ENCODE results near the gene ZNF622. TPM values are rescaled to one million over a fixed set of nuclear protein-coding genes. Genes with fewer than 3 reads are reported as not detected.

ZNF622 gene
- total and polyA plus RNA-seq, 4 donors: 19.7 to 35.3 (median 23.2) TPM

DNA sequence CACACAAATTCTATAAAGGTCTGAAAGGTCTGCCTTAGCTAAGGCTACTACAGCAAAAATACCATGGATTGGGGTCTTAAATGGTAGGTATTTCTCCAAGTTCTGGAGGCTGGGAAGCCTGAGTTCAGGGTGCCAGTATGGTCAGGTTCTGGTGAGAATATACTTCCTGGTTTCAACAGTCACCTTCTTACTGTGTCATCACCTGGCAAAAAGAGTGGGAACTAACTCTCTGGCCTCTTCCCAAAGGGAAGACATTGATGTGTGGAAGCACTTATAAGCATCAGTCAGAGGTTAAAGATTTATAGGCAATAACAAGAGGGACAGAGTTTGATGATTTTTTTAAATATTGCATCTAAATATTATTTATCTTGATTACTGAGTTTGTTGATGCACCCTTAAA, 53.0 kb downstream of the ZNF622 start:
- Histone ChIP-seq H3K4me3 (ENCODE audit: low read length in 2 of 2) (no peak overlapping the region), H3K36me3 (ENCODE audit: control insufficient read depth in 1 of 2, insufficient read depth in 2 of 2, low read length in 1 of 2) (no peaks in the 10 kb centered on the region), H3K4me1 (ENCODE audit: control insufficient read depth in 1 of 2, insufficient read depth in 2 of 2, low read length in 2 of 2) (no peaks in the 10 kb centered on the region), H3K27me3 (ENCODE audit: control insufficient read depth in 1 of 2, insufficient read depth in 2 of 2, low read length in 1 of 2) (no peaks in the 10 kb centered on the region), H3K9me3 (ENCODE audit: control insufficient read depth, low read length) (no peaks in the 10 kb centered on the region), H3K27ac (ENCODE audit: low read depth in 1 of 2, low read length in 2 of 2) (no peak overlapping the region)
- intact Hi-C loops (cut with DNase I): no loop called here
- DNase-seq (no peak), ATAC-seq (ENCODE audit: low FRiP score) (no peak)

- intact Hi-C loops (cut with DNase I): no loop called here
- WGBS, 2 donors: 73 to 87% methylated on average over 3 of the region's 3 CpGs
- H3K4me1 ChIP-seq (ENCODE audit: control insufficient read depth in 1 of 2, insufficient read depth in 2 of 2, low read length in 2 of 2): no peaks in the 10 kb centered on the region
- DNase-seq: no peak
- no peaks in the 10 kb centered on the region for H3K9me3 ChIP-seq (ENCODE audit: control insufficient read depth, low read length)
- no peak overlapping the region for H3K27ac ChIP-seq (ENCODE audit: low read depth in 1 of 2, low read length in 2 of 2)
- no peak overlapping the region for H3K4me3 ChIP-seq (ENCODE audit: low read length in 2 of 2)
- H3K36me3 ChIP-seq (ENCODE audit: control insufficient read depth in 1 of 2, insufficient read depth in 2 of 2, low read length in 1 of 2): no peaks in the 10 kb centered on the region
- no peaks in the 10 kb centered on the region for H3K27me3 ChIP-seq (ENCODE audit: control insufficient read depth in 1 of 2, insufficient read depth in 2 of 2, low read length in 1 of 2)
- ATAC-seq (ENCODE audit: low FRiP score): no peak
Observed at GRCh38 chr5:16411741-16412455, 53.7 kb downstream of the ZNF622 start.

DNA sequence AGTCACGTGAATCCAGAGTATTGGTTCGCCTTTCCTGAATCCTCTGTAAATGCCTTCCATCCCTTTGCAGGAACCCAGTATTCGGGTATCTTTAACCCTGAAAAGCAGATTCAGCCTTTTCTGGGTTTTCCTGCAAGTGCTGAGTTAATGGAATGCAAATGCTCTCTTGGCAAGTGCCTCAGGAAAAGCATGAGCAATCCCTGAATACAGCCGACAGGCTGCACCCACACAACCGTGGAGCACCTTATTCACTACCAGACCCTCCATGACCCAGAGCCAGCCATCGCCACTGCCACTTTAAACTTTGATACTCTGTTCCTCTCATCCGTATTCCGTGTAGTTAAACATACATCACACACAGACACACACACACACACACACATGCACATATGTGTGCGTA, 54.4 kb downstream of the ZNF622 start:
- Histone ChIP-seq H3K36me3 (ENCODE audit: control insufficient read depth in 1 of 2, insufficient read depth in 2 of 2, low read length in 1 of 2) (no peaks in the 10 kb centered on the region), H3K27ac (ENCODE audit: low read depth in 1 of 2, low read length in 2 of 2) (no peak overlapping the region), H3K4me1 (ENCODE audit: control insufficient read depth in 1 of 2, insufficient read depth in 2 of 2, low read length in 2 of 2) (no peaks in the 10 kb centered on the region), H3K9me3 (ENCODE audit: control insufficient read depth, low read length) (no peaks in the 10 kb centered on the region), H3K4me3 (ENCODE audit: low read length in 2 of 2) (no peak overlapping the region), H3K27me3 (ENCODE audit: control insufficient read depth in 1 of 2, insufficient read depth in 2 of 2, low read length in 1 of 2) (no peaks in the 10 kb centered on the region)
- WGBS, 2 donors: 64 to 77% methylated on average over 9 of the region's 9 CpGs
- no peak for ATAC-seq (ENCODE audit: low FRiP score)
- no peak for DNase-seq
- intact Hi-C loops (cut with DNase I): no loop called here

- H3K4me3 ChIP-seq (ENCODE audit: low read length in 2 of 2): no peak overlapping the region
- DNase-seq (no peak), ATAC-seq (ENCODE audit: low FRiP score) (no peak)
- no peaks in the 10 kb centered on the region for H3K4me1 ChIP-seq (ENCODE audit: control insufficient read depth in 1 of 2, insufficient read depth in 2 of 2, low read length in 2 of 2)
- no peaks in the 10 kb centered on the region for H3K36me3 ChIP-seq (ENCODE audit: control insufficient read depth in 1 of 2, insufficient read depth in 2 of 2, low read length in 1 of 2)
- H3K9me3 ChIP-seq (ENCODE audit: control insufficient read depth, low read length): no peaks in the 10 kb centered on the region
- no peaks in the 10 kb centered on the region for H3K27me3 ChIP-seq (ENCODE audit: control insufficient read depth in 1 of 2, insufficient read depth in 2 of 2, low read length in 1 of 2)
- H3K27ac ChIP-seq (ENCODE audit: low read depth in 1 of 2, low read length in 2 of 2): no peak overlapping the region
- intact Hi-C loops (cut with DNase I): no loop called here
- WGBS, 2 donors: 61 to 79% methylated on average over 2 of the region's 2 CpGs
Observed at GRCh38 chr5:16410338-16410737, 55.3 kb downstream of the ZNF622 start.

- ATAC-seq (ENCODE audit: low FRiP score): no peak
- intact Hi-C loops (cut with DNase I): no loop called here
- Histone ChIP-seq H3K36me3 (ENCODE audit: control insufficient read depth in 1 of 2, insufficient read depth in 2 of 2, low read length in 1 of 2) (no peaks in the 10 kb centered on the region), H3K4me1 (ENCODE audit: control insufficient read depth in 1 of 2, insufficient read depth in 2 of 2, low read length in 2 of 2) (no peaks in the 10 kb centered on the region), H3K27me3 (ENCODE audit: control insufficient read depth in 1 of 2, insufficient read depth in 2 of 2, low read length in 1 of 2) (no peaks in the 10 kb centered on the region), H3K27ac (ENCODE audit: low read depth in 1 of 2, low read length in 2 of 2) (no peak overlapping the region), H3K4me3 (ENCODE audit: low read length in 2 of 2) (no peak overlapping the region), H3K9me3 (ENCODE audit: control insufficient read depth, low read length) (no peaks in the 10 kb centered on the region)
- WGBS, 2 donors: 80 to 89% methylated on average over 1 of the region's 1 CpG
- no peak for DNase-seq
Observed at GRCh38 chr5:16406630-16407029, 59.0 kb downstream of the ZNF622 start.

DNA sequence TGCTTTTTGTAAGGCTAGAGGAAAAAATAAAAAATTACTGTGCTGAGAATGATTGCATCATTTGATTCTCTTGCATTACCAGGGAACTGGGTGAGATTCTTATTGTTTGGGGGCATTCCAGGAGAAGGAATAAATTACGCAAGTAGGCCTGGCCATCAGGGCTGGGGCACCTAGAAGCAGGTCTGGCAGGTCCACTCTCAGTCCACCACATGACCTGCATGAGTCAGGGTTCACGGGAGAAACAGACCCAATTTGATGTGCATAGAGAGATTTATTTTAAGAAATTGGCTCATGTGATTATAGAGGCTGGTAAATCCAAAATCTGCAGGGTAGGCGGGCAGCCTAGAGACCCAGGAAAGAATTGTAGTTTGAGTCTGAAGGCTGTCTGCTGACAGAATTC, 59.6 kb downstream of the ZNF622 start:
- Histone ChIP-seq H3K4me3 (ENCODE audit: low read length in 2 of 2) (no peak overlapping the region), H3K4me1 (ENCODE audit: control insufficient read depth in 1 of 2, insufficient read depth in 2 of 2, low read length in 2 of 2) (no peaks in the 10 kb centered on the region), H3K36me3 (ENCODE audit: control insufficient read depth in 1 of 2, insufficient read depth in 2 of 2, low read length in 1 of 2) (no peaks in the 10 kb centered on the region), H3K27ac (ENCODE audit: low read depth in 1 of 2, low read length in 2 of 2) (no peak overlapping the region), H3K9me3 (ENCODE audit: control insufficient read depth, low read length) (no peaks in the 10 kb centered on the region), H3K27me3 (ENCODE audit: control insufficient read depth in 1 of 2, insufficient read depth in 2 of 2, low read length in 1 of 2) (no peaks in the 10 kb centered on the region)
- DNase-seq (no peak), ATAC-seq (ENCODE audit: low FRiP score) (no peak)
- intact Hi-C loops (cut with DNase I): no loop called here
- 58 to 75% methylated on average over 3 of the region's 3 CpGs for WGBS, 2 donors

Other genes starting within 250 kb of the ZNF622 start
- gene RETREG1, start 151.2 kb upstream of the ZNF622 start, total RNA-seq: 1 to 10 TPM; 6.5 to 9.7 TPM
- 1 to 10 TPM in 1 of 2 donors, under 1 TPM in 1; 0.56 to 1.8 TPM for gene RETREG1, start 151.2 kb upstream of the ZNF622 start, polyA plus RNA-seq